ENCODE results near the gene CTBP1.

DNA sequence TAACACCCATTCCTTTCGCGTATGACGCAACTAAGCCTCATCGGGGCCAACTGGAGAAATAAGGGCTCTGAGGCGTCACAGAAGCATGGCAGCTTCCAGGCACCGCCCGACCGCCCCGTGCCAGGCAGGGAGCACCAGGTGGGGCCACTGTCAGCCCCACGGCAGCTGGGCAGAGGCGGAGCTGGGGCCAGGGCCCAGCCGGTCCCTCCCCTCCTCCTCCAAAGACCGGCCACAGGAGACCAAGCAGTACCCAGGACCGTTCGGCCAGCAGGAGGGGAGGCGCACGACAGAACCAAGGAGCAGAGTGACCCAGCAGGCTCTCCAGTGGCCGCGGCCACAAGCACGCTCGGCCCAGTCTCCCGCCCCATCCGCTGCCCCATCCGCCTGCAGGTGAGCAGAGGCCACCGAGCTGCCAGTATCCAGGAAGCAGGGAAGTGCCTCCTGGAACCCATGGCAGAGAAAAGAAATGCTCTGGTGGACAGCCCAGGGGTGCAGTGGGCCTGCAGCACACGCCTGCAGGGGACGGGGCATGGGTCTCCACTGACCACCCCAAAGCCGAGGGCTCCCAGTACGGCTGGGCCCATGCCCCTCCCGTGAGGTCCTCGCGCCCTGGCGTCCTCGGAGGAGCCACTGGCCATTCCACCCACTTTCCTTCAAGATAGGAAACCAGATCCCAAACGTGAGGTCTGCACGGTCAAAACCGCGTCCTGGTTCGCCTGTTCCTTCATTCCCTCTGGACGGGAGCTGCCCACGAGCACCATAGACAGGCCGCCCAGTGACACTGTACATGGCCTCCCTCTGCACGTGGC, 9.6 kb downstream of the CTBP1 start:
- TF ChIP-seq POLR2A (IDR thresholded peaks at IDR 0.05; ENCODE audit: low read depth, low read length) (peak; percentile 42; the same call in 1 of the 2 replicates), TAF1 (IDR thresholded peaks at IDR 0.05; ENCODE audit: borderline replicate concordance, low read depth, low read length) (no peak)

Data from GM12892 (cell line).